GM18907 (cell line): ENCODE measurements around the gene PCGF2.

Experiments used
- ATAC-seq: cut with Tn5 transposase; IDR thresholded peaks from one replicate; pipeline ENCODE4 v1.9.1; 2021; ENCODE audit warnings: mild to moderate bottlenecking, moderate library complexity; ENCODE audit not compliant: unreplicated experiment

PCGF2 gene

DNA sequence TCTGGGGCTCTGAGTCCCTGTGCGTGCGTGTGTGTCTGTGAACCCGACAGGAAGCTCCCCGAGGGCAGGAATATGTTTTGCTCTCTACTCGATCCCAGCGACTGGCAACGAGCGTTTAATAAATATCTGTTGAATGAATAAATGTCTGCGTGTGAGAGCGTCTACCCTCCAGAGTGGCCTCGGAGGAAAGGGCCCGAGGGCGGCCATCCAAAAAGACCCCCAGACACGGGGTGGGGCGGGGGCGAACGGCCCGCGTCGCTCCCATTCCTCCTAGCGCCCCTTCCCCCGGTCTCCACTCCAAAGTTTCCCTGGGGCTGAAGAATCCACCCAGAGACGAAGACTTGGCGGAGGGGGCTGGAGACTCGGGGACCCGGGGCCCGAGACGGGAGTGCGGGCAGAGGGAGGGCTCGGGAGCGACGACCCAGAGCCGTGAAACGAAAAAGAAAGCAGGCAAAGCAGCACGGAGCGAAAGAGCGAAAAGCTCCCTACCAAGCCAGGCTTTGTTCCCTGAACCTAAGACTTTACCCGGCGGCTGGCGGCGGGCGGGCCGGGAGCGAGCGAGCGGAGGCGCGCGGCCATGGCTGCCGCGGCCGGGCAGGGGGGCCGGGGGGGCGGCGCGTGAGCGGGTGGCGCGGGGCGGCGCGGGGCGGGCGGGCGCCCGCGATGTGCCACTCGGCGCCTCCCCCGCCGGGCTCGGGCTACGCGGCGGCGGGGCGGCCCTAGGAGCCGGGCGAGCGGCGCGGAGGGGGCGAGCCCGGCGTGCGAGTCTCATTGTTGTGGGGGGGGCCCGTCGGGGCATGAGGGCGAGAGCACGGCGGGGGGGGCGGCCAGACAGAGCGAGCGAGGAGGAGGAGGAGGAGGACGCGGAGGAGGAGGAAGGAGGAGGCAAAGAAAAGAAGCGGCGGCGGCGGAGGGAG is 43.3 kb downstream of the PCGF2 start, which contains the start of gene MLLT6:
Gene MLLT6, plus strand, starts transcription at position 668 of the 917 bp plus-strand sequence. CDS start 360 bp downstream, outside the sequence.
- no peak for ATAC-seq

GRCh38 chr17:38703742-38704605 is 44.2 kb downstream of the PCGF2 start:
- ATAC-seq, result peak; percentile 26

DNA sequence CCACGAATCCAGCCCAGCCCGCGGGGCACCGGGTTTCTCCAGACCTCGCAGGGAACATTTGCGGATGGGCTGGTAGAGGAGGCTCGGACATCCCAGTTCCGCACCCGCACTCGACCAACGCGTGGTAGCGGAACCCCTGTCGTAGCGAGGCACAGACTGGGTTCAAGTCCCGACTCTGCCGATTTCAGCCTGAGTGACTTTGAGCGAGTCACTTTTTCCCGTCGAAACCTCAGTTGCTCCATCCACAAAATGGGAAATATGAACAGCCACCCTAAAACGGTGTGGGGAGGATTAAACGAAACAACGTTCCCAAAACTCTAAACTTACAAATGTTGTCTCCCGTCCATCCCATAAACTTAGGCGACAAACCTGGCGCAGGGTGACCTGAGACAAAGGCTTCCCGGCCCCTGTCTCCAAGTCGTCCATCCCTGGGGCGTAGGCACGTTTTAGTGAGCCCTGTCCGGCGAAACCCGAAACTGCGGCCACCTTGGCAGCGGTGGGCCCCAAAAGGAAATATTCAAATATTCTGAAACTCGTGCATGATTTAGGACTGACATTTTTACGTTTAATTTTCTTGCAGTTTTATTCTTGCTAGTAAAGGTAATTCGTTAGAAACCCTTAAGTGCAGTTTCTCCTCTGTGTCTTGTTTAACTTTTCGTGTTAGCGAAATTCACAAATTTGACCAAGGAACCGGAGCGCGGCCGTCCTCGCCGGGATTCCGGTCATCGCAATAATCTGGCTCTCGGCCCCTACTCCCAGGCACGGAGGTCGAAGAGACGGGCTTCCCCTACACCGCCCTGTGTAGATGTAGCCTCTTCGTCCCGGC is 45.0 kb downstream of the PCGF2 start:
- peak; percentile 13 for ATAC-seq

GRCh38 chr17:38702166-38702915 is 45.8 kb downstream of the PCGF2 start:
- peak; percentile 29 for ATAC-seq

DNA sequence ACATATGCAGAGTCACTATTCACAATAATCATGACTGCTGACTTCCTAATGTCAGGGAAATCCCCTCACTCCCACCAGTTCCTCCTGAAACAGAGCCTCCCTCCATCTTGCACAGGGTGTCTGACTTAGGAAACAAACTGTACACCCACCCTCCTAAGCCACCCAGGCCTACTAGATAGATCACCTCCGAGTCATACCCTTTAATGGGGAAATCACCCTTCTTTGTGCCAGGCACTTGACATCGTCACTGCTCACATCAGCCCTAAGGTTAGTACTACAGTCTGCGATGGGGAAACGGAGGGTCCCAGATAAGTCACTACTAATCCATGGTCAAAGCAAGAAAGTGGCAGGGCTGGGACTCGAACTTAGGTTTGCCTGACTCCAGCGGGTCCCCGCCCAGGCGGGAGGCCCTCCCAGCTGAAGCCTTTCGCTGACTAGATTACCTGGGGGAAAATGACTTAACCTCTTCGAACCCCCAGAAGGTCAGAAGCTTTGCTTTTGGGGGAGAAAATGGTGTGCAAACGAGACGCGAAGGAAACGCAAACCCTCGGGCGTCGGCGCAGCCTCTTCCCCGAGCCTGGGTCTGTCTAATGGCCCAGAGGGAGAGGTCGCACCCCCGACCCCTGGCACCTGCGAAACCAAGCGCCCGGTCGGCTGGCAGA is 46.5 kb downstream of the PCGF2 start:
- peak; percentile 27 for ATAC-seq

- ATAC-seq, result no peak
Measured at GRCh38 chr17:38698760-38699159, 49.4 kb downstream of the PCGF2 start.

GRCh38 chr17:38697061-38697820 is 50.9 kb downstream of the PCGF2 start:
- ATAC-seq, result no peak

DNA sequence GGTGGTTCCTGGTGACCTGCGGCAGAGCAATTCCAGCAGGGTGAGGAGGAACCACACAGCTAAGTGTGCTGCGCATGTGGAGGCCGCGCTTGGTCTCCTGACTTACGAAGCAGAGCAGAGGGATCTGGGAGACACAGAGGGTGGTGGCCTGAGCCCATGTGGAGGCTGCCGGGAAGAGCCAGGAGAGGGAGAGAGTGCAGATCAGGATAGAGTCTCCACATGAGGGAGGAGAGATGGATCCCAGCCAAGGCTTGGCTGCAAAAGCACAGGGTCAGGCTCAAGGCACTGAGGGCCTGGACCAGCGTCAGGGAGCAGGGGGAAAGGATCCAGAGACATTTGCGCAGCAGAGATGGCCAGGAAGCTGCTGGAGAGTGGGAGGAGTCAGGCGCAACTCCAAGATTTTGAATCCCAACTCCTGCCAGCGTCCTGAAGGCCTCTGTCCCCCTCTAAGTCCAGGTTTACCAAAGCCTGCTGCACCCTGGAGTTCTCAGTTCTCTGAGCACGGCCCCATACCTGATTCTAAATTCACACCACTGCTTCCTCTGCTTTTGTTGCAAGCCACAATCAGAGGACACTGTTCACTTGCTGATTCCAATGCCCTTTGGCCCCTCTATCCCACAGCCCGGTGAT is 54.3 kb downstream of the PCGF2 start:
- ATAC-seq, result no peak

DNA sequence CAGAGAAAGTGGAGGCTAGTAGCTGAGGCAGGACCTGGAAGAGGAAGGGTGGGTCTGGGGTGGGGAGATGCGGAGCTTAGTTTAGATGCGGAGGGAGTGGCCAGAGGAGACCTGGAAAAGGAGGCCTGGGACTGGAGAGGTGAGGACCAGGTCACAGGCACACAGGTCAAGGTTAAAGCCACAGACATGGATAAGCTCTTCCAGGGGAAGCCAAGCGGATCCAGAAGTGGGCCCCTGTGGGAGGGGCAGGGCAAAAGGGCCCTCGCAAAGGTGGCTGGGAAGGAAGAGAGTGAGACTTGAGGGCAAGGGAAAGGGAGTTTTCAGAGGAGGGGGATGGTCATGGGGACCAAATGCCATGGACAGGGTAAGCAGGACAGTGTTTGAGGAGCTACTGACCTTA is 57.0 kb downstream of the PCGF2 start:
- ATAC-seq, result no peak

DNA sequence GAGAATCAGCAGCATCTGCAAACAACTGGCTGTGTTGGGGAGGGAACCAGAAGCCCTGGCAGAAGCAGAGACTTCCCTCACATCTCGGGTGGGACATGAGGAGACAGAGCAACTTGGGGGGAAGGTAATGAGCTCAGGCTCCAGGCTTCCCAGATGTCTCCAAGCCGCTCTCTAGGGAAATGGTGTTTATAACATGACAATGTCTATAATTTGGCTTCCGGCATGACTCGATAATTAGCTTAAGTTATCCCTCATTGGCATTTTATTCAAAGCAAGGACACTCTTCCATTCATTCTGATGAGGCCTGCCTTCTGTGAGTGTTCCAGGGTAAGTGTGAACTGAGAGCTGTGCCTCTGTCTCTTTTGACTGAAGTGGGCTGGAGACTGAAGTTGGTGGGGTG is 57.8 kb downstream of the PCGF2 start:
- ATAC-seq, result no peak

GRCh38 chr17:38687286-38687685 is 60.9 kb downstream of the PCGF2 start:
- ATAC-seq, result no peak

DNA sequence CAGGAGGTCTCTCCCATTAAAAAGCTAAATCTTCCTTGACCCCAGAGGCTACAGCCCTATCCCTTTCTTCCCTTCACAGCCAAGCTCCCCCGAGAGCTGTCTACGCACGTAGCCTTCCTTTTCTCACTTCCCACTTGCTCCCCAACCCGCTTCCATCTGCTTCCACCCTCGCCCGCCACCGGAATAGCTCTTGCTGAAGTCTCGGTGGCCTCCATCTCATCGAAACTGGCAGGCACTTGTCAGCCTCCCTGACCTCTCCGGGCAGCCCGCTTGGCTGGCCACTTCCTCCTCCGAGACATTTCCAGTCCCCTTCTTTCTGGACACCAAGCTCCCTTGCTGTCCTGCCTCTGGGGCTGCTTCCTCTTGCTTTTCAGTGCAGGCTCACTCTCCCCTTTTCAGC is 62.6 kb downstream of the PCGF2 start:
- ATAC-seq, result no peak
